Ramos (cell line): ENCODE data around the gene BRF1.
"Not testable (repeated sequence)": the region's sequence is repeated elsewhere in the genome, so short reads cannot be mapped to it uniquely, and the experiment has no call there.

Source experiments
- in situ Hi-C: fragments of 300-500 bp; cut with MboI; formaldehyde crosslinking; loops from one replicate; pipeline ENCODE4 v1.14.3; 2022; ENCODE audit warnings: low sequenced_read_pairs; ENCODE audit not compliant: unreplicated experiment

Gene BRF1

GRCh38 chr14:105301103-105301914, 508 bp upstream of the BRF1 start:
- in situ Hi-C loops, result no loop called here

DNA sequence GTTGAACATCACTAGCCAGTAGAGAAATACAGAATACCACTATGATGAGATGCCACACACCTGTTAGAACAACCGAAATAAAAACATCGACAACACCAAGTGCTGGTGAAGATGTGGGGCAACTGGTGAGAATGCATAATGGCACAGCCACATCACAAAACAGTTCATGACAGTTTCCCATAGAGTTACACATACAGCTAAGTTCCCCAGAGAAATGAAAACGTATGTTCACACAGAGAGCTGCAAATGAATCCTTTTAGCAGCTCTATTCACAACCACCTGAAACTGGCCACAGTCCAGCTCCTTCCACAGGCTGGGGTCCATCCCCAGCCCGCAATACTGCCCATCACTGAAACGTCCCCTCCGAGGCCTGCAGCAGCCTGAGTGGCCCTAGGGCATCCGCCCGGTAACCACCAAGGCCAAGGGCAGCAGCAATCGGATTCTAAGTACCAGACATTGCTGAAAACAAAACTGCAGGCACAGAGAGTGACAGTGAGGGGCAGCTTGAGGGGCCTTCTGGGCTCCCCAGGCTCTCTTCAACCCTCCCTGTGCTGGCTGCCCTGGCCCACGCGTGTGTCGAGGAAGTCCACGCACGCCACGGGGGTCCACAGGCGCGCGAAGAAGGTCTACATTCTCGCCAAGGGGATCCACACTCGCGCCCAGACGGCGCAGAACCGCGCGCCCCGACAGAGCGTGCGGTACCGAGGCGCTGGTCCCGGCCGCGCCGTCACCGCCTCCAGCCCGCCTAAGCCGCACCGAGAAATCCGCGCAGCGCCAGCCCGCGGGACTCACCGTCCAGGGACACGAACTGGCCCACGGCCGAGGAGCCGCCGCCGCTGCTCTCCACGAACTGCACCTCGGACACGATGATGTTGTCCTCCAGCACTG, 903 bp downstream of the BRF1 start:
- in situ Hi-C loops, result no loop called here

GRCh38 chr14:105297311-105297710, 3.5 kb downstream of the BRF1 start:
- in situ Hi-C loops, result not testable (repeated sequence)

- in situ Hi-C loops, result no loop called here
Measured at GRCh38 chr14:105294142-105294597, 6.6 kb downstream of the BRF1 start.

- in situ Hi-C loops, result no loop called here
Measured at GRCh38 chr14:105292826-105293711, 7.7 kb downstream of the BRF1 start.

DNA sequence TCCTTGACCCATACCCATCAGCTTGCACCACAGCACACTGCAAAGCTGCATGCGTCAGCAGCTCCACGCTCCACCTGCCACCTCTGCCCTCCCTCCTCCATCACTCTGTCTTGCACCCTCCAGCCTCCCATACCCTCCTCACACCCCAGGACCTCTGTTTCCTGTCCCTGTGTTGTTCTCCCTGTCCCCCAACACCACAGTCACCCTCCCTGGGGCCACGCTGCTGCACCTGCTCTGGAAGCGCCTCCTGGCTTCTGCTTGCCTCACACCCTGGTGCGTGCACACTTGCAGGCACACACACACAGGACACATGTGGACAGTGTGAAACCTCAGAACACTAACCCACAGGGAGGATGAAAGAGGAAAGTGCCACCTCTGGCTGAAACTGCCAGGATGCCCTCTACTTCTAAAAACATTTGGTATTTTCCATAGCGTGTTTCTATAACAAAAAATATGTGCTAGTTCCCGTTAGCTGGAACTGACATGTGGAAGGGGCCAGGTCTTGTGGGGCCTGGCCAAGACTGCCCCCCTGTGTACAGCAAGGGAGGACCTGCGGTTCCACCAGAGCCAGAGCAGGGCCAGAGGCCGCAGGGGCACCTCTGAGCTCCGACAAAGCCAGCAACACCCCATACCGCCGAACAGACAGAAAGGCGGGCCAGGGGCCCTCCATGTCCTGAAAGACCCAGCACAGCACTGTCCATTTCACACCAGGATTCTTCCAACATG, 10.0 kb downstream of the BRF1 start:
- in situ Hi-C loops, result no loop called here

DNA sequence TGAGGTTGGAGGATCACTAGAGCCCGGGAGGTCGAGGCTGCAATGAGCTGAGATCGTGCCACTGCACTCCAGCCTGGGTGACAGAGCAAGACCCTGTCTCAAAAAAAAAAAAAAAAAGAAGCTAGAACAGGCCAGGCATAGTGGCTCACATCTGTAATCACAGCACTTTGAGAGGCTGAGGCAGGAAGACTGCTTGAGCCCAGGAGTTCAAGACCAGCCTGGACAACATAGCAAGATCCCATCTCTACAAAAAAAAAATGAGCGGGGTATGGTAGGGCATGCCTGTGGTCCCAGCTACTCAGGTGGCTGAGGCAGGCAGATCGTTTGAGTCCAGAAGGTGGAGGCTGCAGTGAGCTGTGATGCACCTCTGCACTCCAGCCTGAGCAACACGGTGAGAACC, 11.9 kb downstream of the BRF1 start:
- in situ Hi-C loops, result not testable (repeated sequence)

GRCh38 chr14:105287249-105288102, 13.3 kb downstream of the BRF1 start:
- in situ Hi-C loops, result no loop called here

DNA sequence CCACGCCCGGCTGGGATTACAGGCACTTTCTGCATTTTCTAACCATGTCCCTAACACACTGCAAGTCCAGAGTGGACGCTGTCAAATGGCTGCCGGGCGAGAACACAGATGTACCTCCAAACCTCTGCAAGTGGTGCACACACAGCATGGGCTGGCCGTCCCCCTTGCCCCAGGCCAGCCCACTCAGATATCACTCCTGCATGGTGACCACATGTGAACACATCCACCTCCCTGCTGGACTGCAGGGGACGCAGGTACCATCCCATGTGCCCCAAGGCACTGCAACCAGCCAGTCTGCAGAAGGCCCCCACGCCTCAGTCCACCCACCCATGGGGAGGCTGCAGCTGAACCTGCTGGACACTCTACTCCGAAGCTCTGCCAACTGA, 14.0 kb downstream of the BRF1 start:
- in situ Hi-C loops, result no loop called here

- in situ Hi-C loops, result no loop called here
Measured at GRCh38 chr14:105285174-105285573, 15.6 kb downstream of the BRF1 start.

DNA sequence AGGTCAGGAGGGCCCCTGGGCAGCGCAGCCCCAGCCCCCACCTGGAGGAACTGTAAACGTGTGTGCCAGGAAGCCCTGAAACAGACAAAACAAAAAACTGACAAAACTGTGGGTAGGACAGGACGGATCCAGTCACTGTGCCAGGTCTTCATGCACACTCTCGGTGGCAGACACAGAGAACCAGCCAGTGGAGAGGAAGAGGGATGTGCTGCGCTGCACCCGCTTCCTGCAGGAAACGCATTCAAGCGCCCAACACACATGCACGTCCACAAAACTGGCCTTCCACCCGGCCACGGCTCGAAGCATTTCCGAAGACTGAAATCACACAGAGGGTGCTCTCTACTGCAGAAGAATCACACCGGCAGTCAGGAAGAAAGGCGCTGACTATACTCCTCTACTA, 16.9 kb downstream of the BRF1 start:
- in situ Hi-C loops, result no loop called here

DNA sequence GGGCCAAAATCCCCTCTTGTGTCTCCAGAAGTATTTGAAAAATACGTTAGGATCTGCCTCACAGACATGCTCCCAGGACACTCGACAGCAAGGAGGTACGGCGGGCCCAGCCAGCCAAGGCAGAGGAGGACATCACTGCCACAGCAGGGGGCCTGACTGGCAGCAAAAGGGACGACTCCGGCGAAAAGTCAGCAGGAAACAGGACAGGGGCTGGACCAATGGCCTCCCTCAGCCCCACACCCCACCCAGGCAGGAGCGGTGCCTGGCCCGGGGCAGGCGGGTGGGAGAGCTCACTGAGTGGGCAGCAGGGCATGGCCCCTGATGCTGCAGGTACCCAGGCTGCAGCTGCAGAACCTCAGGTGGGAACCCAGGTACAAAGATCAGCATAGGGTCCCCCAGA, 17.8 kb downstream of the BRF1 start:
- in situ Hi-C loops, result no loop called here

DNA sequence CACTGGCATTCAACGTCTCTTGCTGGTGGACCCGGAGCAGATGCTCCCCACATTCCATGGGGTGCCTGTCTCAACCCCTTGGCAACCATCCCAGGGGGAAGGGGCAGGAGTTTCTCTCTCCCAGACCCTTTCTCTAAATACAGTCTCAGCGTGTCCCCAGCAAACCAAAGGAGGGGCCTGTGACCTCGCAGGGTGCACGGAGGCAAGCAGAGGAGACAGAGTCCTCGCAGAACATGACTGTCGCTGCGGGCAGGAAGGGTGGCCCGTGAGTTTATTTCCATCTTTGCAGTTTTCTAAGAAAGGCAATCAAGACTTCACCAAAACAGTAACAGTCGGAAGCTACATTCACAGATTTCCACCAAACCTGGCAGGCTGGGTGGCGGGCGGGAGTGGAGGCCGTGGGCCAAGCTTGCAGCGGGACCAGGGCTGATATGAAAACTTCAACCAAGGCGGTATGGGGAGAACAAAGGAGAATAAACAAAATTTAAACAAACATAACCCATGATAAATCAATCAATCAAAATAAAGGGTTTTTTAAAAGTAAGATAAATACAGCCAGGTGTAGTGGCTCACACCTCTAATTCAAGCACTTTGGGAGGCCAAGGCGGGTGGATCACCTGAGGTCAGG, 18.6 kb downstream of the BRF1 start:
- in situ Hi-C loops, result no loop called here

GRCh38 chr14:105281371-105282097, 19.3 kb downstream of the BRF1 start:
- in situ Hi-C loops, result no loop called here

DNA sequence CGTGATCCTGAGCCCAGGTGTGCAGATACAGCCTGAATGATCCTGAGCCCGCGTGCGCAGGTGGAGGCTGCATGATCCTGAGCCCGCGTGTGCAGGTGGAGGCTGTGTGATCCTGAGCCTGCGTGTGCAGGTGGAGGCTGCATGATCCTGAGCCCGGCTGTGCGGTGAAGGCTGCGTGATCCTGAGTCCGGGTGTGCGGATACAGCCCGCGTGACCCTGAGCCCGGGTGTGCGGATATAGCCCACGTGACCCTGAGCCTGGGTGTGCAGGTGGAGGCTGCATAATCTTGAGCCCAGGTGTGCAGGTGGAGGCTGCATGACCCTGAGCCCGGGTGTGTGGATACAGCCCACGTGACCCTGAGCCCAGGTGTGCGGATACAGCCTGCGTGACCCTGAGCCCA, 20.3 kb downstream of the BRF1 start:
- in situ Hi-C loops, result no loop called here

DNA sequence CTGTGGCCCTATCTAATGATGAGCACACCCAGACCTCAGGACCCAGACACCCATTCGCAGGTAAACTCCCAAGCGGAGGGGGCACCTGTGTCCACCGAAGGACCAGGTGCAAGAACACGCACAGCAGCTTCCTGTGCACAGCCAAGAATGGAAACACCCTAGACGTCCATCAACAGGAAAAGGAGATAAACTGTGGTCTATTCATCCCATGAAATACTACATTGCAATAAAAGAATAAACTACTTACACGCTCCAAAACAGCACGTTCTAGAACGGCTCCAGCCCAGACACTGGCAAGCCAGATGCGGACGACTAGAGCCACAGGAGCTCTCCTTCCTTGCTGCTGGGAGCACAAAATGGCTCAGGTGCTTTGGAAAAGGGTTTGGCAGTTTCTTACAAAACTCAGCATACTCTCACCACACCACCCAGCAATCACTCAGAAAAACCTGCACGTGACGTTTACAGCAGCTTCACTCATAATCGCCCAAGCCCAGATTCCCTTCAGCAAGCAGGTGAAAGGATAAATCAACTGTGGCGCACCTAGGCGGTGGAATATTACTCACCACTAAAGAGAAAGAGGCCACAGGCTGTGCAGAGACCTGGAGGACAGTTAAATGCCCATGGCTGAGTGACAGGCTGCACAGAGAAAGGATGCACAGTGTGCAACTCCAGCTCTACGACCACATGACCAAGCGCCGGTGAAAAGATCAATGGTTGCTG, 21.0 kb downstream of the BRF1 start:
- in situ Hi-C loops, result no loop called here

GRCh38 chr14:105277448-105277847, 23.4 kb downstream of the BRF1 start:
- in situ Hi-C loops, result not testable (repeated sequence)
